Measurements from ENCODE around the gene TMEM54.

TMEM54 gene

DNA sequence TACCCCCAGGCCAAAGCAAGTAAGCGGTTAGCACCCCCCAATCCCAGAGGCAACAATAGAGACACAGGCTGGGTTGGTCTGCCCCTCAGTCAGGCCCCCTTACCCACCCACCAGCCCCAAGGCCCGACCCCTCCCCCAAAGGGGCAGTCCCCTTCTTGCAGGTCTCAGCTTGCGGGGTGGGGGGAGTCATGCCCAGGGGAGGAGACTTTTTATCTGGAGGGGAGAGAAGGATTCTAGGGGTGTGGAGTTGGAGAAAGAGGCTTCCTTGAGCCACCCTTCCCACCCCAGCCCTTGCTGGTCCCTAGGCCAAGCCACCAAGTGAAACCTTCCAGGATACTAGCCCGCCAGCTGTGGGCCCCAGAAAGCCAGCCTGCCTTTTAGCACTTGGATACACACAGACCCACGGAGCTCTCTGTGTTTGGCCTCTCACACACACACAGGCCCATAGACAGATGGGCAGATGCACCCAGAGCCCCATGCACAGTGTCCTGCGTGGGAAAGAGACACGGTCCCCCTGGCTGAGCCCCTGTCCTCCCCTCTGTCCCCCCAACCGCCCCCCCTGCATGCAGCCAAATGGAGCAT is 7.1 kb downstream of the TMEM54 start:
- DNase-seq = no peak

- no peak for DNase-seq
Observed at GRCh38 chr1:32893198-32894018, 7.8 kb downstream of the TMEM54 start.

- peak; percentile 20 for DNase-seq
Observed at GRCh38 chr1:32892368-32893197, 8.6 kb downstream of the TMEM54 start.

GRCh38 chr1:32891630-32892029 is 9.6 kb downstream of the TMEM54 start:
- DNase-seq = no peak

GRCh38 chr1:32891241-32891570 is 10.0 kb downstream of the TMEM54 start:
- no peak for DNase-seq

GRCh38 chr1:32890516-32891240 is 10.5 kb downstream of the TMEM54 start:
- DNase-seq = no peak

DNA sequence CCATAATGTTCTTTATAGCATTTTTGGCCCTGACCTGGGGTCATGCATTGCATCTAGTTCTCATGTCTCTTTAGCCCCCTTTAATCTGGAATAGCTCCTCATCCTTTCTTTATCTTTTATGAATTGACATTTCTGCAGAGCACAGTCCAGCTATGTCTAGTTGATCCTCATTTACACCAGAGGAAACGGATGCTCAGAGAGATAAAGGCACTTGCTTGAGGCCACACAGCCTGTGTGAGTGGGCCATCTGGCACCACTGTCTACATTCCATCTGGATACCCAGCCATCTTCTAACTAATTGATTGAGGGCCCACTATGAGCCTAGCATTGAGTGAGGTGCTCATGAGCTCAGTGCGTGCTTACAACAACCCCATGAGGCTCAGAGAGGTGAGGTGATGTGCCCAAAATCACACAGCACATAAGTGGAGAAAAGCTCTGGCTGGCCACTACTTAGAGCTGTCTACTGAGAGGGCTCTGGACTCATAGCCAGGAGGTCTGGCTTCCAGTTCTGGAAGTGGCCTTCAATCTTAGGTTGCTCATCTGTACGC is 11.4 kb downstream of the TMEM54 start:
- DNase-seq = no peak

DNA sequence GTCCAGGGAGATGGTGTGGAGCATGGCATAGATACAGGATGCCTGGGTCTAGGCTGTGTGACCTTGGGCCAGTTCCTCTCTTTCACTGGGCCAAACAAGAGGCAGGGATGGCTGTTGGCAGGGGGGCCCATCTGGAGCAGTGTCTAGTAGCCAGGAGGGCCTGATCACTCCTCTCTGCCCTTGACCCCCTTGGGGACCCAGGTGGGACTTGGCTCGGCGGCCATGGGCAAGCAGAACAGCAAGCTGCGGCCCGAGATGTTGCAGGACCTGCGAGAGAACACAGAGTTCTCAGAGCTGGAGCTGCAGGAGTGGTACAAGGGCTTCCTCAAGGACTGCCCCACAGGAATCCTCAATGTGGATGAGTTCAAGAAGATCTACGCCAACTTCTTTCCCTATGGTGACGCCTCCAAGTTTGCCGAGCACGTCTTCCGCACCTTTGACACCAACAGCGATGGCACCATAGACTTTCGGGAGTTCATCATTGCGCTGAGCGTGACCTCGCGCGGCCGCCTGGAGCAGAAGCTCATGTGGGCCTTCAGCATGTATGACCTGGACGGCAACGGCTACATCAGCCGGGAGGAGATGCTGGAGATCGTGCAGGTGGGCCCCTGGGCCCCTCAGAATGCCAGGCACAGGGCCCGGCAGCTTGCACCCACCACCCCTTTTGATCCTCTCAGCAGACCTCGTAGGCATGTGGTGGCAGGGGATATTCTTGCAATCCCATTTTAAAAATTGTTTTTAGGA is 12.3 kb downstream of the TMEM54 start:
- DNase-seq = no peak

- DNase-seq = no peak
Observed at GRCh38 chr1:32888134-32888533, 13.1 kb downstream of the TMEM54 start.

DNA sequence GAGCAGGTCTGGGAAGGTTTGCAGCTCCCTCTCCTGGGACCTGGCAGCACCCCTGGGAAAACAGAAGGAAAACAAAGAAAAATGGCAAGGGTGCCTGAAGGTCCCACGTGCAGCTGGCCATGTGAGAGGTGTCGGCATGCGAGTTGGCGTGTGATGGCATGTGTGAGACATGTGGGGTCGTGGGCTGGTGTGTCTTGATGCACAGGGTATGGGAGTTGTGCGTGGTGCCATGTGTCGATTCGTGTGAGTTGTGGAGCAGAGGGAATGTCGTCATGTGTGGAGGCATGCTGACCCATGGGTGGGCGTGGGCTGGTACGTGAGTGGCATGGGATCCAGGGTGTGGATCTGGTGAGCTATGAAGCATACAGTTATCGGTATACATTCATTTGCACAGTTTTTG is 13.6 kb downstream of the TMEM54 start:
- DNase-seq = no peak

GRCh38 chr1:32886828-32887414 is 14.3 kb downstream of the TMEM54 start:
- no peak for DNase-seq

DNA sequence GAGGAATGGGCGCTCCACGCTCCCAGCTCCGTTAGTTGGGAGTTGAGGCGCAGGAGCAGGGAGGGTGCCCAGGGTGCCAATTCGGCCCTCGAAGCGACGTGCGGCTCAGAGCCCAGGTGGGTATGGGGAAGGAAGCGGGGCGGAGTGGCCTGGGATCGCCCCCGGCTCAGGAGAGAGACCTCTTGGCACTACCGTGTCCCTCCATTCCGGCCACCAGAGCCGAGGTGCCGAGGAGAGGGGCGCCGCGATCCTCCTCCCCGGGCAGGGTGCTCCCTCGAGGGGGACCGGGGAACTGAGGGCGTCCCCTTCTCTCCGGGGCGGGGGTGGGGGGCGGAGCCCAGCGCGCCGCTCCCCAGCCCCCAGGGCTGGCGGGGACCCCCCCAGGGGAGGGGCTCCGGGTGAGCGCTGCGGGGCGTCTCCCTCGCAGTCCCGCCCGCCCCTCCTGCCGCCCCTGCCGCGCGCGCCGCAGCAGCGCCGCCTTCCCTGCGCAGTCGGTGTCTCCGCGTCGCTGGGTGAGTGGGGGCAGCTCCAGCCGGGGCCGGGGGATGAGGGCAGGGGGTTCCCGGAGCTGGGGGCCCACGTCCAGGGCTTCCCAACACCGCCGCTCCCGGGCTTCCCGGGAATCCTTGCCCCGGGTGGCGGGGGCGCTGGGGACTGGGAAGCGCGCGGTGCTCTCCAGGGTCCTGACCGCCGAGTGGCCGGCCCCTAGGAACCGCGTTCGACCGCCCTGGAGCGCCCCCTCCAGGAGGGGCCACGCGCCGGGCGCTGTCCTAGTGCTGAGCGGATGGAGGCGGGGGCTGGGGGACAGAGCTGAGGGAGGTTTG is 15.0 kb downstream of the TMEM54 start, which contains the start of gene HPCA:
TSS of gene HPCA (plus strand) at position 488 of the 824 bp plus-strand sequence. CDS start 2,408 bp downstream, outside the sequence.
- DNase-seq = peak; percentile 25

DNA sequence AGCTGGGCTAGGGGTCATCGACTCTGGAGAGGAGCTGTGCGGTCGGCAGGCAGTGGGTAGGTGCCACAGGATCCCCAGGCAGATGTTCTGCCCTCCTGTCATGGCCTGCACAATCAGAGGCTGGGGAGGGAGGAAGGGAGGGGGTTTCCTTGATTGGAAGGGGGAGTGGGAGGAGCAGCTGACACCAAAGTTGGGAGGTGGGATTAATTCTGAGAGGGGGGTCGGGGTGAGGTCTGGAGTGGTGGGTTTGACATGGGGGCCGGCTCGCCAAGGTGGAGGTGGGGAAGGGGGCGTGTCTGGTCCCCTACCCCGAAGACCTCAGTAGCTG is 15.5 kb downstream of the TMEM54 start:
- no peak for DNase-seq

DNA sequence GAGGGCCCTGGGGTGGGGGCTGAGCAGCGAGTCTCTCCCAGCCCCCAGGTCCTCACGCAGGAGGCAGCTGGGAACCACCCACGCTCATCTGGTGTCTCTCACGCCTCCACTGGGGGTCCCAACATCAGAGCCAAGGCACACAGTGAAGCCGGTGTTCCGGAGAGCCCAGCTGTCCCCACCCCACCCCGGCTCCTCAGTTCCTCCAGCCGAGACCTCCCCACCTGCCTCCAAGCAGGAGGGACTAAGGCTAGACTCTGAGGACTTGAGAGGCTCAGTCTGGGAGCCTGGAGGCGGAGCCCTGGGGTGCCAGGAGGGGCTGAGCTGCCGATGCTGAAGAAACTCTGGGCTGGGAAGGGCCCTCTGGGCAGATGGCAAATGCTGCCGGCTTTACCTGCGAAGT is 16.5 kb downstream of the TMEM54 start:
- no peak for DNase-seq

- DNase-seq = no peak
Observed at GRCh38 chr1:32884032-32884372, 17.2 kb downstream of the TMEM54 start.

GRCh38 chr1:32883338-32884031 is 17.7 kb downstream of the TMEM54 start:
- no peak for DNase-seq

DNA sequence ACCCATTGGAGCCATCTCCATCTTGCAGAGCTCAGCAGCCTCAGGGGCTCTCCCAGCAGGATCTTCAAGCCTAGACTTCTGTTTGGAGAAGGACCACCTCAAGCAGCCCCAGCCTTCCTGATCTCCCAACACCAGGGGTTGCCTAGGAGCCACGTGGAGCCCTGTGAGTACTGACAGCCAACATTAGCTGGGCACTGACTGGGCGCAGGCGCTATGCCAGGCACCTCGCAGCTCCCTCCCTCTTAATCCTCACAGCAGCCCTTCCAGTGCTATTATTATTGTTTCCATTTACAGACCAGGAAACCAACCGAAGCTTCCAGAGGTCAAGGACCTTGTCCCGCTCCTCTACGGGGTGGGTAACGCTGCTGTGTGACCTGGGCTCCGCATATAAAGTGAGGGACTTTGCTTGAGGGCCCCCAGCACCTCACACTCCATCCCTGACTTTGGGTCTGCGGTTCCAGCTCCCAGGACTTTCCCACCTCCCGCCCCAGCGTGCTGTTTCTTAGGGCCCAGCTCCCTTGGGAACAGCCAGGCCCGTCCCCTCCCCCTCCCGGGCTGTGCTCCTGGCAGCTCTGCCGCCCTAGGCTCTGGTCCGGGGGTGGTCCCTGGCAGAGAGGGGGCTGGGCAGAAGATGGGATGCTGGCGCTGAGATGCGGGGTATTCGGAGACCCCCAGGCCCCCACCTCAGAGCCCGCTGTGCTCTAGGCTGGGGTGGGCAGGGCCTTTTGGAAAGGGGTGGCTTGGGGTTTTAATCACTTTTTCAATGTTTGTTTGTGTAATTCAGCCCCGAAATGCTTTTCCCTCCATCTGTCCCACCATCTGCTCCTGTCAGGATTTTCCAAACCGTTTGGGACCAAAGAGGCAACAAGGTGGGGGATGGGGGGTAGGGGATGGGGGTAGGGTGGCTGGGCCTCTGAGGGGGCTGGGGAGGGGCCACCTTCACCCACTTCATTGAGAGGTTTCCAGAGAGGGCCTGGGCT is 19.0 kb downstream of the TMEM54 start:
- no peak for DNase-seq

DNA sequence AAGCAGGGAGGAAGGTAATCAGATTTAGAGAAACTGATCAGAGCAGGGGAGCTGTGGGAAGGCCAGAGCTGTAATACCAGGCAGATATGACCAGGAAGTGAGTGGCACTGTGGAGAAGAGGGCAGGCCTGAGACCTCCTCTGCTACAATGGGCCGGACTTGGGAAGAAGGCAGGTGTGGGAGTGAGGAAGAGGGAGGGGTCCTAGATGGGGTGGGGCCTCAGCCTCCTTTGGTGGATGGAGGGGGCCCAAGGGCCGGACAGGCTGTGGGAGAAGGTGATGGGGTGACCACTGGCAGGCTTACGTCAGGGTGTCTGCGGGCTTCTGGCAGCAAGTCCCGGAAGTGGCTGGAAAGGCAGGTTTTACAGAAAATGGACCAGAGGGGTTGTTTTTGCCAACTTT is 19.9 kb downstream of the TMEM54 start:
- no peak for DNase-seq

GRCh38 chr1:32878637-32879041 is 22.6 kb downstream of the TMEM54 start:
- DNase-seq = no peak

All from activated CD4-positive, alpha-beta T cell treated with anti-CD3 and anti-CD28 coated beads, Interleukin-2, amount 50 U/mL, for 1 hour (primary cell).